MM.1S (cell line): ENCODE measurements around the gene KCNH2.

Source experiments
- DNase-seq: peaks from one replicate; pipeline ENCODE4 v3.0.0-alpha.2; 2015
- H2AFZ ChIP-seq: fragments of 300-600 bp; sonication (generic); 2 replicates; pipeline ENCODE4 v1.6.0; 2016; ENCODE audit warnings: antibody characterized with exemption, low read length
- H3F3A ChIP-seq: fragments of 300-600 bp; sonication (generic); 2 replicates; pipeline ENCODE4 v1.6.1; 2016; ENCODE audit warnings: mild to moderate bottlenecking, antibody characterized with exemption, low read length, moderate library complexity, mixed read lengths; ENCODE audit not compliant: insufficient read depth
- H3K27ac ChIP-seq: fragments of 300-600 bp; sonication (generic); 2 replicates; pipeline ENCODE4 v1.5.1; 2016; ENCODE audit warnings: mild to moderate bottlenecking, low read length
- H3K27me3 ChIP-seq: fragments of 300-600 bp; sonication (generic); replicated peaks from 2 replicates; pipeline ENCODE4 v1.6.0; 2016; ENCODE audit warnings: low read length; ENCODE audit not compliant: insufficient read depth
- H3K36me3 ChIP-seq: fragments of 300-600 bp; sonication (generic); replicated peaks from 2 replicates; pipeline ENCODE4 v1.6.1; 2016; ENCODE audit warnings: mild to moderate bottlenecking, low read length, mixed read lengths; ENCODE audit not compliant: insufficient read depth
- H3K4me1 ChIP-seq: fragments of 300-600 bp; sonication (generic); 2 replicates; pipeline ENCODE4 v1.6.1; 2016; ENCODE audit warnings: low read length, mixed read lengths
- H3K4me2 ChIP-seq: fragments of 300-600 bp; sonication (generic); 2 replicates; pipeline ENCODE4 v1.6.0; 2016; ENCODE audit warnings: low read depth, low read length
- H3K4me3 ChIP-seq: fragments of 300-600 bp; sonication (generic); 2 replicates; pipeline ENCODE4 v1.5.1; 2016; ENCODE audit warnings: low read length, mixed read lengths
- H3K79me2 ChIP-seq: fragments of 300-600 bp; sonication (generic); 2 replicates; pipeline ENCODE4 v1.6.1; 2016; ENCODE audit warnings: mixed run types, low read length, mixed read lengths
- H3K9ac ChIP-seq: fragments of 300-600 bp; sonication (generic); 2 replicates; pipeline ENCODE4 v1.6.1; 2016; ENCODE audit warnings: low read length, mixed read lengths
- H3K9me2 ChIP-seq: fragments of 300-600 bp; sonication (generic); replicated peaks from 2 replicates; pipeline ENCODE4 v1.6.1; 2016; ENCODE audit warnings: mild to moderate bottlenecking, low read length, mixed read lengths; ENCODE audit not compliant: insufficient read depth
- H3K9me3 ChIP-seq: fragments of 300-600 bp; sonication (generic); replicated peaks from 2 replicates; pipeline ENCODE4 v1.6.1; 2016; ENCODE audit warnings: mild to moderate bottlenecking, low read length, mixed read lengths; ENCODE audit not compliant: insufficient read depth
- H4K20me1 ChIP-seq: fragments of 300-600 bp; sonication (generic); 2 replicates; pipeline ENCODE4 v1.6.1; 2016; ENCODE audit warnings: mild to moderate bottlenecking, low read length, moderate library complexity, mixed read lengths; ENCODE audit not compliant: insufficient read depth
- CTCF ChIP-seq: fragments of 300-600 bp; sonication (generic); IDR thresholded peaks from 2 replicates; pipeline ENCODE4 v1.5.1; 2016; ENCODE audit warnings: antibody characterized with exemption, low read length, mixed read lengths
- EZH2 ChIP-seq: fragments of 300-600 bp; sonication (generic); optimal IDR thresholded peaks from 2 replicates; pipeline ENCODE3; 2017; ENCODE audit warnings: low read depth, mild to moderate bottlenecking, antibody characterized with exemption, low read length, mixed read lengths
- EZH2phosphoT487 ChIP-seq: fragments of 300-600 bp; sonication (generic); IDR thresholded peaks from 2 replicates; pipeline ENCODE4 v1.6.1; 2018; ENCODE audit warnings: antibody characterized with exemption, low read length

KCNH2 gene

DNA sequence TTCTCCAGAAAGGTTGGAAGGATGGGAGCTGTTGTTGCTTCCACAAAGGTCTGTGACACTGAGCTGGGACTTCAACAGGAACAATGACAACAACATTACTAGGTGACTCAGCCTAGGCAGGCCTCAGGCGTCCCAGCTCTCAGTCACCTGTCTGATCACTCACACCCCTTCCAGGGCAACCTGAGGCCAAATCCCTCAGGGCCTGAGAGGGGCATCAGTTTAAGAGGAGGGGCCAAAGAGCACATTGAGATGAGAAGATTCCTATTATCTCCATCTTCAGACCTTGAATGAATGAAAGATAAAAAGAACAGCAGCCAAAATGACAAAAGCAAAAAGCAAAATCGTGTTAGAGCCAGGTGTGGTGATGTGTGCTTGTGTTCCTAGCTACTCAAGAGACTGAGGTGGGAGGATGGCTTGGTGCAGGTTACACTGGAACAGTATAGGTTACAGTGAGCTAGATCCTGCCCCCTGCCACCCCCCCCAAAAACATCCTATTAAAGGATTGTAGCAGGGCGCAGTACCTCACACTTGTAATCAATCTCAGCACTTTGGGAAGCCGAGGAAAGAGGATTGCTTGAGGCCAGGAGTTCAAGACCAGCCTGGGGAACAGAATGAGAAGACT is 46.4 kb upstream of the KCNH2 start, which contains the start of gene ATG9B:
Gene ATG9B, minus strand, starts transcription at position 60 of the 622 bp plus-strand sequence. CDS start 71 bp downstream, outside the sequence.
- Histone ChIP-seq H3K9me2 (no peaks in the 10 kb centered on the region), H3K27me3 (peaks cover 19% of the 10 kb centered on the region), H3K27ac (no peak within 1 kb of the TSS), H3K4me2 (no peak within 1 kb of the TSS), H2AFZ (no peak within 1 kb of the TSS), H3K9me3 (no peaks in the 10 kb centered on the region), H3K4me3 (no peak within 1 kb of the TSS), H4K20me1 (no peaks in the 10 kb centered on the region), H3K4me1 (peaks cover 13% of the 10 kb centered on the region), H3K9ac (no peak within 1 kb of the TSS), H3K79me2 (peaks cover 9% of the 10 kb centered on the region), H3F3A (no peaks in the 10 kb centered on the region), H3K36me3 (no peaks in the 10 kb centered on the region)
- TF ChIP-seq EZH2phosphoT487 (no peak), CTCF (no peak), EZH2 (no peak)
- DNase-seq: no peak

- no peak overlapping the region for H2AFZ ChIP-seq
- TF ChIP-seq EZH2: no peak
- no peak for TF ChIP-seq CTCF
- no peak for TF ChIP-seq EZH2phosphoT487
- peaks cover 27% of the 10 kb centered on the region for H3K27me3 ChIP-seq
- H3K9me3 ChIP-seq: no peaks in the 10 kb centered on the region
- no peaks in the 10 kb centered on the region for H3F3A ChIP-seq
- H4K20me1 ChIP-seq: no peaks in the 10 kb centered on the region
- H3K4me2 ChIP-seq: no peak overlapping the region
- no peaks in the 10 kb centered on the region for H3K9me2 ChIP-seq
- no peaks in the 10 kb centered on the region for H3K36me3 ChIP-seq
- H3K4me1 ChIP-seq: peaks cover 13% of the 10 kb centered on the region
- DNase-seq: no peak
- H3K4me3 ChIP-seq: no peak overlapping the region
- H3K79me2 ChIP-seq: no peaks in the 10 kb centered on the region
- H3K9ac ChIP-seq: no peak overlapping the region
- H3K27ac ChIP-seq: no peak overlapping the region
Measured at GRCh38 chr7:151023232-151023631, 45.1 kb upstream of the KCNH2 start.

GRCh38 chr7:151020231-151020630 is 42.1 kb upstream of the KCNH2 start:
- Histone ChIP-seq H3K79me2 (no peaks in the 10 kb centered on the region), H3K4me1 (0 out of 2 replicates have a peak, but pooled peaks cover 3% of the 10 kb centered on the region), H3K9me3 (no peaks in the 10 kb centered on the region), H2AFZ (no peak overlapping the region), H3K9ac (no peak overlapping the region), H3K4me2 (no peak overlapping the region), H3K27ac (no peak overlapping the region), H3F3A (no peaks in the 10 kb centered on the region), H4K20me1 (no peaks in the 10 kb centered on the region), H3K4me3 (no peak overlapping the region), H3K9me2 (no peaks in the 10 kb centered on the region), H3K36me3 (no peaks in the 10 kb centered on the region), H3K27me3 (peaks cover 51% of the 10 kb centered on the region)
- no peak for DNase-seq
- no peak for TF ChIP-seq EZH2phosphoT487
- TF ChIP-seq CTCF: no peak
- TF ChIP-seq EZH2: no peak
